PFSK-1 (cell line): ENCODE data around the gene NPR3.

ENCODE experiments used
- POLR2AphosphoS5 ChIP-seq: IDR thresholded peaks from 2 replicates; pipeline ENCODE4 v1.6.1; 2012; ENCODE audit warnings: low read depth, mild to moderate bottlenecking, control low read depth, low read length, moderate library complexity
- REST ChIP-seq, 2 experiments: IDR thresholded peaks; 2 replicates each; pipeline versions ENCODE4 v1.6.1 to v1.8.0; 2011 to 2012; ENCODE audit warnings: low read depth in 2 of 2, low read length in 2 of 2, control low read depth in 1 of 2, inconsistent platforms in 1 of 2, mild to moderate bottlenecking in 1 of 2, moderate library complexity in 1 of 2; ENCODE audit not compliant: insufficient read depth in 1 of 2
- SIN3A ChIP-seq: IDR thresholded peaks from 2 replicates; pipeline ENCODE4 v1.6.1; 2012; ENCODE audit warnings: mild to moderate bottlenecking, low read length, moderate library complexity, borderline replicate concordance; ENCODE audit not compliant: insufficient read depth

GRCh38 chr5:32733590-32734340 lies 22.6 kb downstream of the NPR3 start:
- no peak for TF ChIP-seq POLR2AphosphoS5
- TF ChIP-seq SIN3A: no peak
- no peak for TF ChIP-seq REST (IDR thresholded peaks at IDR 0.05; ENCODE audit: insufficient read depth in 1 of 2, low read depth in 2 of 2, low read length in 2 of 2)
